Esophagus mucosa (tissue), 1 donor: ENCODE measurements around the gene SLCO2A1. TPM values are rescaled to one million over a fixed set of nuclear protein-coding genes. Genes with fewer than 3 reads are reported as not detected.

Experiments
- ATAC-seq: fragments of 200-7000 bp; cut with Tn5 transposase; one replicate; pipeline ENCODE4 v1.9.1; 2020
- total RNA-seq: library from RNA; stranded (reverse); gene quantifications from one replicate; pipeline ENCODE4 v1.2.4, GENCODE V29; 2023
- donor health status: DM: yes; HTN: yes; CAD: no.

Gene SLCO2A1
- total RNA-seq, 1 donor from 2014 or later: 17.6 TPM

- ATAC-seq: no peak
Measured at GRCh38 chr3:133999891-134000685, 29.6 kb downstream of the SLCO2A1 start.

DNA sequence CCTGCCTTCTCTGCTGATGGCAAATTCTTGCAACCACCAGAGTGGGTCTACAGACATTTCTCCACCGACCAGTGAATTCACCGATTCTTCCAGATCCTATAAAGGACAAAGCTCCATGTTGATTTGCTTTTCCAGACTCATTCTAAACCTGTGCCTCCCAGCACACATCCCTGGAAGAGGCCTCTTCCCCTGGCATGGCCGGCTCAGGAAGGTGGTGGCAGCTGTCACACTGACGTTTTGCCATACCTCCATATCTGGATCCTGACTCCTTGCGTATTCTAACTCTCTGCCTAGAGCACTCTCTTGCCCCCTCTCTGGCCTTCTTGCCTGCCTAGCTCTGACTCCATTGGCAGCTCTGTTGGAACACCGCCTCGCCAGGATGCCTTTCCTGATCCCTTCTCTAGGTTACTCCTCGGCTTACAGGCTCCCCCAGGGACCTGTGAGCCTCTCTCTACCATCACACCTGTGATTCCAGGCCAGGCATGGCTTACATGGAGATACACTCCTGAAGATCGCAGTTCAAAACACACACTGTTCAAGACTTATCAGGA is 31.0 kb downstream of the SLCO2A1 start:
- ATAC-seq: no peak

DNA sequence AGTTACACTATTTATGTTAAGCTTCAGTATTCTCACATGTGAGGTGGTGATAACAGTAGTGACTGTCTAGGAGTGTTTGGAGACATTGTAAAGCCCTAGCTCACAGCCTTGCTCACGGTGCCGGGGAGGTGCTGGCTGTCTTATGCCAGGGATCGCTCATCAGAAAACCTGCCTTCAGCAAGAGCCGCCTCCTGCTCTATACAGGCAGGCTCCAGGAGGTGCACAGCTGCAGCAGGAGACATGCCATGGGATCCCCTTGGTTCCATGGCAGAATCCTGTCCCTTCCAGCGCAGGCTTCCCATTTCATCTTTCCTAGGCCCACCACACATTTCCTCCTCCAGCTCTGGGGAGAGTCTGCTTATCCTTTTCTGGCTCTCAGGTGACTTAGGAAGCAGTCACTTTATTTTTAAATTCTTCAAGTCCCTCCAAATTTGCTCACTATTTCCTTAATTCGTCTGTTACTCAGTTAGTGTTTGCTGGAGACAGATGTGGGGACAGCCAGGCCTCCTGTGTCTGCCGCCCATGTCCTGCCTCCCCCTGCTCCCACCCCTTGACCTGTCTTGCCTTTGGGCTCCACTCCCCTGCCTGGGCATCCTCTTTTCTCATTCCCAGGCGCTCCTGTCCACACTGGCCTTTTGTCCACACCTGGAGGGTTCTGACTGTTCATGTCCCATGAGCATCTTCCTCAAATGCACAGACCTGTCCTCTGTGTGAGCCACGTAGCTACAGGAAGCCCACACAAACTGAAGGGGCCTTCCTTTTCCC is 31.7 kb downstream of the SLCO2A1 start:
- ATAC-seq: no peak

- no peak for ATAC-seq
Measured at GRCh38 chr3:133996996-133997395, 32.7 kb downstream of the SLCO2A1 start.

DNA sequence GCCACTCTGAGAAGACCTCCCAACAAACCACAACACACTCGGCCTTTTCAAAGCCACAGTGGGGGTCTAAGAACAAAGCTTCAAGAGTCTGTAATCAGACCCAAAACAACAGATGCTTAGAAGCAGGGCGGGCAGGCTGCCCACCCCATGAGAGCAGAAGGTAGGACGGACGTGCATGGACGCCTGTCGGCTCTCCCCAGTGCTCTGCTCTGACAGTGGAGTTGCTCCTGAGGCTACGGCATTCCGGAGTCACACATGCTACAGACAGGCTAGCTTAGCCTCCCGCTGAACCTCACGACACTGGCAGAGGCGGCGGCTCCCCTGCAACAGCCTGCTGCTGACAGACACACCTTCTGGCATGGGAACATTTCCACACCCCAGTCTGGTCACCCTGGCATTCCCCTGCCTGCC is 33.5 kb downstream of the SLCO2A1 start:
- no peak for ATAC-seq

DNA sequence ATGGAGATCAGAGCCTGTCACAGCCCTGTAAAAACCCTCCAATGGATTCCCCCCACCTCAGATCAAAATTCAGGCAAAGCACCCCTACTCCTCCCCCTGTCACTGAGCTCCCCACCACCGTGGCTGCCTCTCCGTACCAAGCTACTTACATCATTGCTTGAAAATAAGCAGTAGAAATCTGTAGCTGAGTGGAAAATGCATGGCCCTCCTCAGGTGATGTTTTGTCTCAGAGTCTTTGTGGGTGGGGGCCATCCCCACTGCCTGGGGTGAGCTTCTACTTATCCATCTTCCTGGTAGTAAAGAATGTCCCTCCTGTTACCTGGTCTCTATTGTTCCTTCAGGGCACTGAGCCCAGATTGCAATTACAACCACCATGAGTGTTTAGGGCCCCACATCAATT is 34.5 kb downstream of the SLCO2A1 start:
- no peak for ATAC-seq

- ATAC-seq: no peak
Measured at GRCh38 chr3:133994166-133994890, 35.4 kb downstream of the SLCO2A1 start.

DNA sequence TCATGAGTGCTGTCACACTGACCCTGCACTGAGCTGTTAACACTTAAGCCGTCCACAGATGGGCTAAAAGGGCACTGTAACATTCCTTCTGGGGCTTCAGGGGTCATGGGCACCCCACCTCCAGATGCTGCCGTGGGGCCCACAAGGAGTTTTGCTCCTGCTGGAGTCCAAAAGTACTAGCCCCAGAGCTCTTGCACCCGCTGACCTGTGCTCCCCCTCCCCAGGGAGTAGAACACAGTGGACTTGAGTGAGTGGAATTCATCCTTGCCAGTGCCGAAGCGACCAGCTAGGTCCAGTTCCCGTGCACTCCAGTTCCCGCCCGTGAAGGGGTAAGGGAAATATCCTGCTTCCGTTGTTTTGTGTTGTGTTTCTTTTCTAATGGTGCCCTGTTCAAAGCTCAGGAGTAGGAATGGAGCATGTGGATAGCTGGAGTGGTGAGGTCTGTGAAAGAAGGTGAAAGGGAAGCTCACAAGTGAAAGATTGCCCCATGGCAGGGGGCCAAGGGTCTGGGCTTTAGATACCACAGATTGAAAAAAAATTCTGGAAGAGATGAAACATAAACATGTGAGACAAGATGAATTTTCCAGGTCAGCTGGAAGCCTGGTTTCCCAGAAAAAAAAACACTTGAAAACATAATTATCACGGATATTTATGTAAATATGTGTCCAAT is 36.6 kb downstream of the SLCO2A1 start:
- ATAC-seq: no peak

DNA sequence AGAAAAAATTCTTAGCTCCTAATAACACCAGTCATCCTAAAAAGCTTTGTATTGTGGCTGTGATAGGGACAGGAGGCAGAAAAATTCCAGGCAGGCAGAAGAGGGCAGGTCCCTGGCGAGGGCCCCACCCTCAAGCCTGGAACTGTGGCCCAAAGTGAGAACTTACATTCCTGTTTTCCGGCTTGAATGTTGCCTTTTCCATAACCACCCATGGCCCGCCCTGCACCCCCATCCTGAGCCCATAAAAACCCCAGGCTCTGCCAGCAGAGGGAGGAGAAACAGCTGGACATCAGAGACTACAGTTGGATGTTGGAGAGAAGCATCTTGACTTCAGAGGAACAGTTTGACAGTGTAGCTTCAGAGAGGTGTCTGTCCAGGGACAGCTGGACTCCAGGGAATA is 37.3 kb downstream of the SLCO2A1 start:
- no peak for ATAC-seq

DNA sequence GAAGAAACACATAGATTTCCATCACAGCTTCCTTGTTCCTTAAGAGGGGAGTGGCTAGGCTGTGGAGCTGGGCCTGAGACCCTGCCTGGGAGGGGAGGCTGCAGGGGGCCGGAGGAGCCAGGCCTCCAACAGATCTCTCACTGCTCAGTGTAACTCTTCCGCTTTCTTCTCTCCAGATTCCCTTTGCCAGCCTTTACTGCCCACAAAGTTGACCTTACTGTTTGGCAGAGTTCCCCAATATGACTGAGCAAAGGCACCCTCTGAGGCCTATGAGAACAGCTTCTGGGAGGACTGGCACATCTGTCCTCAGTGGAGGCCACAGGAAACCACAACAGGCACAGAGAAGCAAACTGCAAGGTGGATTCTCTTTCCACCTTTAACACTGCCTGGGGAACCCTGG is 38.1 kb downstream of the SLCO2A1 start:
- ATAC-seq: no peak

DNA sequence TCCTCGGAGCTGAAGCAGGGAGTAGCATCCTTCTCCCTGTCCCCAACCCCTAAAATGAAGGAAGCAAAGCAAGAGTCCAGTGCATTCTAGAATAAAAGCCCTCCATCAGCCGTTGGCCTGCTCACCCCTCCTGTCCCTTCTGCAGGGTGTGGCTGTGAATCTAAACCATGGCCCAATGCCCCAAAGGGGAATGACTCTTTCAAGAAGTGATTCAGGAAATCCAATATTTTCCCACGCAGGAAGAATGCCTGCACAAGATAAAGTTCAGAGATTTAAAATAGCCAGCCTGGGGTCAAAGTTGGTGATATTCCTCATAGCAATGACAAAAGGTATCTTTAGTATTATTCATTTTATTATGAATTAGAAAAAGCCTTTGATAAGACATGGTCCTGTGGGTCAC is 38.5 kb downstream of the SLCO2A1 start:
- ATAC-seq: no peak

DNA sequence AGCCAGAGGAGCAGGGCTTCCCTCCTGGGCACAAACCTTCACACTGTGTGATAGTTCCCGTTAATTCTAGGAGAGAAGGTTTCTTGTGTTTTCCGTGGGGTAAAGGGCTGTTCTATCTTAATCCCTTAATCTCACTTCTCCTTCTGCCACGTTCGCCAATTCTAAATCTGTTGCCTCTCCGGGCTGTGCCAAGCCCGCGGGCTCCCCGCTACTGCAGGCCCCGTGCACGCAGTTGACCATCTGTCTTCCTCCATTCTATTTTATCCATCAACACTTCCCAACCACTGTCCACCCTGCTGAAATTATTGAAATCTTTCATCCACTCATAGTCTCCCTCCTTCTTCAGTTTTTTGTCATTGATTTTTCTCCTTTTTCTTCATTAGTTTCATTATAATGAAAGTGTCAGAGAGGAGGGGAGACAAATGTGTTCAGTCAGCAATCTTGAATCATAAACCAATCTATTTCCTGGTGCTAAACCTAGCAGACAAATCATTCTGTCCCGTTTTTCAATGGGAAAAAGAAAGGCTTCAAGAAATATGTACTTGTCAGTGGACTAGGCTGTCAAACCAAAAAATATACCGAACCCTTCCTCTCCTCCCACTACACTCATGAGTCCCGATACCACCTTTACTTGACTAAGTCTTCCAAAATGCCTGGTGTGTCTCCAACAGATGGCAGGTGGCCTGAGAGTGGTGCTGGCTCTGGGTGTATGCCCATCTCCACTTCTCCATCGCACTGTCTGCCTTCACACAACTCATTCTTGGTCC is 39.6 kb downstream of the SLCO2A1 start:
- ATAC-seq: no peak

- peak; percentile 16 for ATAC-seq
Measured at GRCh38 chr3:133988631-133989161, 41.0 kb downstream of the SLCO2A1 start.

DNA sequence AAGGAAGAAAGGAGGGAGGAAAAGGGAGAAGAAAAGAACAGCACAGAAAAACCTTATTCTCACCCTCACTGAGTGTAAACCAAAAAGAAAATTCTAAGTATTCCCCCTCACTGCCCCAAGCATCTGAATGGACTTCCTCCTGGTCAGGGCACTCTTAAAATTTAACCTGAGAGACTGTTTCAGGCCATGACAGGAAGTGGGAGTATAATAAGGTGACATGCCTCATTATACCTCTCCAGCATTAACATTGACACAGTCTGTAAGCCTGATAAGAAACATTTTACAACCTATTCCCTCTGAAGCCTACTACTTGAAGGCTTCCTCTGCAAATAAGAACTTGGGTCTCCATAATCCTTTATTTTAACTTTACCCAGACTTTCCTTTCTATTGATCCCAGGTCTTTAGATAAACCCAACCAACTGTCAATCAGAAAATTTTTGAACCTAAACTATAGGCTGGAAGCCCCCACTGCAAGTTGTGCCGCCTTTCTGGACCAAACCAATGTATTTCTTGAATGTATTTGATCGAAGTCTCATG is 41.7 kb downstream of the SLCO2A1 start:
- no peak for ATAC-seq

DNA sequence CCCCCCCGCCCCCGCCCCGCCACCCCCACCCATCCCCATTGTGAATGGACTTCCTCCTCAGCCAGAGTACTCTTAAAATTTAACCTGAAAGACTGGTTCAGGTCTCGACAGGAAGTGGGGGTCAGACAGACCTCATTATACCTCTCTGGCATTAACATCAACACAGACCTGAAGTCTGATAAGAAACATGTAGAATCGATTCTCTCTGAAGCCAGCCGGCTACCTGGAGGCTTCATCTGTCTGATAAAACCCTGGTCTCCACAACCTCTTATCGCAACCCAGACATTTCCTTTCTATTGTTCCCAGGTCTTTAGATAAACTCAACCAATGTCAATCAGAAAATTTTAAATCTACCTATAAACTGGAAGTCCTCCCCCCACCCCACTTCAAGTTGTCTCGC is 42.6 kb downstream of the SLCO2A1 start:
- no peak for ATAC-seq

DNA sequence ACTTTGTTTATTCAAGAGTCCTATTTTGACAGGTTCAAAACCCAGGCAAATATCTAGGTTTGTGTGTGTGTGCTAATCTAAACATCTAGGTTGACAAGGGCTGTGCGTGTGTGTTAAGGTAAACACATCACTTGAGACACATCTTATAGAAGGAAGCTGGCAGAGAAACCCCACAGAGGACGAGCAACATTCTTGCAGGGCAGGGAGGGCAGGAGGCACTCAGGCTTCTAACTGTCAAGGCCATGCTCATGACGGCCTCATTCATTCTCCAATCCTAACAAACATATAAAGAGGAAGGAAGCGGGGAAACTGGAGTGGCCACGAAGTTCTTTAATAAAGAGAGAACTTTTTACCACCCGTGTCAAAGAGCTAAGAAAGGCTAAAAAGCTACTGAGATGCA is 43.4 kb downstream of the SLCO2A1 start:
- no peak for ATAC-seq

DNA sequence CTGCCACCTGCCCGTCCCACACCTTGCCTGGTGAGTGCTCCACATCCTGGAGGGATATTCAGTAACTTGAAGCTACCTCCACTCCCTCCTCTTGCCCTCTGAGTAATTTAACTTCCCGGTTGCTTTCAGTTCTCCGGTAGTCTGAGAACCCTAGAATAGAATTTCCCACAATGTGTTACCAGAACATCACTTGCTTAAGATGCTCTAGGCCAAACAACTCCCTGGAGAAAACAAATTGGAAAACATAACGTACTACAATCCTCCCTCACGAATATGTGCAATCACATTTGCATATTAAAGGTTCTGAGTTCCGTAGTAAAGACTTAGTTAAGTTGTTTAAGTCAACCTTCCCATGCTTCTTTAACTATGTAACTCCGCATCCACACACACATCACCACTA is 44.8 kb downstream of the SLCO2A1 start:
- no peak for ATAC-seq

- no peak for ATAC-seq
Measured at GRCh38 chr3:133983576-133984560, 45.9 kb downstream of the SLCO2A1 start.

DNA sequence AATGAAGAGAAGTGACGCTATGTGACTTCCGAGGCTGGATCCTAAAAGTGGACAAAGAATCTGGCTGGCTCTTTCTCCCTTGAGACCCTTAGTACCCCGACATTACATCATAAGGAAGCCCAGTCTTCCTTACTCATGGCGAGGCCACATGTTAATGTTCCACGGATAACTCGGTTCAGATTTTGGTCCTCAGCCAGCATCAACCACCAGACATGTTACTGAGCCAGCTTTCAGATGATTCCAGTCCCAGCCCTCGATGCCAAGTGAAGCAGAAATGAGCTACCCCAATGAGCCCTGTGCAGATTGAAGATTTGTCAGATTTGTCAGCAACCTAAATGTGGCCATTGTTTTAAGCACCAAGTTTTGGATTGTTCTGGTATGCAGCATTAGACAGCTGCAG is 46.6 kb downstream of the SLCO2A1 start:
- ATAC-seq: no peak

- no peak for ATAC-seq
Measured at GRCh38 chr3:133980550-133980949, 49.2 kb downstream of the SLCO2A1 start.
